Neural cell (in vitro differentiated cells): Measurements from ENCODE around the gene SYT1.

Experiments
- CTCF ChIP-seq: fragments of 450-650 bp; IDR thresholded peaks from 2 replicates; pipeline ENCODE4 v1.5.1; 2014; ENCODE audit warnings: antibody characterized with exemption, mild to moderate bottlenecking, moderate library complexity; ENCODE audit not compliant: poor library complexity, severe bottlenecking
- EZH2 ChIP-seq: fragments of 200-600, 300-800 bp; shearing (Covaris generic), sonication (generic); IDR thresholded peaks from 2 replicates; pipeline ENCODE4 v1.6.1; 2014; ENCODE audit warnings: antibody characterized with exemption, low read length, borderline replicate concordance, mild to moderate bottlenecking; ENCODE audit not compliant: insufficient read depth, poor library complexity, severe bottlenecking
- POLR2AphosphoS5 ChIP-seq: IDR thresholded peaks from 2 replicates; pipeline ENCODE4 v1.6.1; 2012
- RAD21 ChIP-seq: fragments of 450-650 bp; conservative IDR thresholded peaks from 2 replicates; pipeline ENCODE4 v1.6.1; 2014; ENCODE audit warnings: antibody characterized with exemption, mild to moderate bottlenecking, moderate library complexity
- SMC3 ChIP-seq: fragments of 450-650 bp; conservative IDR thresholded peaks from 2 replicates; pipeline ENCODE4 v1.6.1; 2014; ENCODE audit warnings: antibody characterized with exemption, mild to moderate bottlenecking, moderate library complexity; ENCODE audit not compliant: poor library complexity
- TAF1 ChIP-seq: IDR thresholded peaks from 2 replicates; pipeline ENCODE4 v1.6.1; 2012; ENCODE audit warnings: low read depth

GRCh38 chr12:79267580-79267979 is 403.0 kb downstream of the SYT1 start:
- TF ChIP-seq CTCF (no peak), TAF1 (no peak), RAD21 (no peak), EZH2 (no peak), SMC3 (no peak), POLR2AphosphoS5 (no peak)
